PC-9 (cell line): ENCODE data around the gene HSPA12B. TPM values are rescaled to one million over a fixed set of nuclear protein-coding genes. Genes with fewer than 3 reads are reported as not detected.

Experiments
- BruUV-seq: library from RNA; stranded (reverse); fragments of 400-500 nt; replicated peaks from 2 replicates; lab custom pipeline; 2021; lab: Mats Ljungman, UMichigan
- CTCF ChIA-PET: fragments of 300-600 bp; sonication (Branson Sonifier 250); formaldehyde crosslinking; loops from one replicate; lab custom pipeline; 2022; ENCODE audit warnings: antibody characterized with exemption; lab: Charles Lee
- POLR2A ChIA-PET: fragments of 300-600 bp; sonication (Branson Sonifier 250); formaldehyde crosslinking; loops from one replicate; lab custom pipeline; 2022; ENCODE audit warnings: antibody characterized with exemption; ENCODE audit not compliant: unreplicated experiment; lab: Charles Lee
- DNase-seq, 2 experiments: peaks; one replicate each; pipeline versions ENCODE4 v3.0.0 to v3.0.0-alpha.2; 2015 to 2022; ENCODE audit warnings: mixed read lengths in 1 of 2
- H2AFZ ChIP-seq: fragments of 200-600 bp; sonication (generic); 2 replicates; pipeline ENCODE4 v1.8.1; 2017; ENCODE audit warnings: antibody characterized with exemption
- H3F3A ChIP-seq: fragments of 200-600 bp; sonication (generic); 2 replicates; pipeline ENCODE4 v1.8.1; 2017; ENCODE audit warnings: antibody characterized with exemption, mild to moderate bottlenecking, low read depth; ENCODE audit not compliant: insufficient read depth
- H3K27ac ChIP-seq: fragments of 200-600 bp; sonication (generic); 2 replicates; pipeline ENCODE4 v1.6.1; 2016; ENCODE audit warnings: mixed run types
- H3K27me3 ChIP-seq: fragments of 200-600 bp; sonication (generic); 2 replicates; pipeline ENCODE4 v1.6.1; 2016; ENCODE audit warnings: low read depth, mixed run types; ENCODE audit not compliant: insufficient read depth
- H3K36me3 ChIP-seq: fragments of 200-600 bp; sonication (generic); 2 replicates; pipeline ENCODE4 v1.6.1; 2016; ENCODE audit warnings: low read depth, mixed run types
- H3K4me1 ChIP-seq: fragments of 200-600 bp; sonication (generic); replicated peaks from 2 replicates; pipeline ENCODE4 v1.6.1; 2016; ENCODE audit warnings: mixed run types; ENCODE audit not compliant: insufficient read depth
- H3K4me2 ChIP-seq: fragments of 200-600 bp; sonication (generic); 2 replicates; pipeline ENCODE4 v1.6.1; 2017; ENCODE audit warnings: mixed run types
- H3K4me3 ChIP-seq: fragments of 200-600 bp; sonication (generic); 2 replicates; pipeline ENCODE4 v1.6.1; 2016; ENCODE audit warnings: mixed run types
- H3K79me2 ChIP-seq: fragments of 200-600 bp; sonication (generic); 2 replicates; pipeline ENCODE4 v1.6.1; 2017; ENCODE audit warnings: low read depth, mixed run types
- H3K9me2 ChIP-seq: fragments of 200-600 bp; sonication (generic); 2 replicates; pipeline ENCODE4 v1.8.1; 2017; ENCODE audit warnings: mild to moderate bottlenecking; ENCODE audit not compliant: insufficient read depth
- H3K9me3 ChIP-seq: fragments of 200-600 bp; sonication (generic); 2 replicates; pipeline ENCODE4 v1.8.1; 2016; ENCODE audit warnings: low read depth; ENCODE audit not compliant: insufficient read depth
- H4K20me1 ChIP-seq: fragments of 200-600 bp; sonication (generic); 2 replicates; pipeline ENCODE4 v1.8.1; 2017; ENCODE audit not compliant: insufficient read depth
- EZH2 ChIP-seq: fragments of 200-600 bp; sonication (generic); IDR thresholded peaks from 2 replicates; pipeline ENCODE4 v1.8.0; 2017; ENCODE audit warnings: antibody characterized with exemption, low read depth
- intact Hi-C: fragments of 100-400 bp; cut with micrococcal nuclease; formaldehyde crosslinking; loops from one replicate; pipeline ENCODE4 v1.10.0; 2022; ENCODE audit not compliant: unreplicated experiment
- total RNA-seq: library from RNA; stranded (reverse); gene quantifications from 2 replicates; pipeline ENCODE4 v1.2.3, GENCODE V29; 2021
- TF ChIP-seq, protein P1 (sequence below): fragments of 200-600 bp; sonication (generic); conservative IDR thresholded peaks from 2 replicates; pipeline ENCODE4 v1.6.1; 2017; ENCODE audit warnings: mixed run types, antibody characterized with exemption, mild to moderate bottlenecking, moderate library complexity

The HSPA12B gene
- total RNA-seq, 1 experiment from 2014 or later: not detected

DNA sequence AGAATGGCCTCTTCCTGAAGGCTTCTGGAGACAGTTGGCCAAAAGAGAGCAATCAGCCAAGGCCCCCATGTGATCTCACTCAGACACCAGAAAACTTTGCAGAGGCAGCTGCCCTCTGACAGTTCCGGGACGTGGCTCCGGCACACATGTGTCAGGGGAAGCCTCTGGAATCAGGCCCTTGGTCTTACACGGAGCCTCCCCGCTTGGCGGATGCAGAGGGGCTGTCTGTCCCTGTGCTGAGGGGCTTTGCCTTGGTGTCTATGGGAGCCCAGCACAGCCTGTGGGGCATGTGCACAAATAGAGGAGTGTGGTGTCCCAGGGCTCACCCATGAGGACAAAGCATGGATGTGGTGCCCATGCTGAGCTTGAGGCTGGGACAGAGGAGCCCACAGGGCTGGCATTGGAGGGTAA lies 33.9 kb upstream of the HSPA12B start:
- no peak for DNase-seq
- Histone ChIP-seq H3K27ac (no peak overlapping the region), H3F3A (no peaks in the 10 kb centered on the region), H3K27me3 (peaks cover 18% of the 10 kb centered on the region; the same call in 1 of the 2 replicates), H4K20me1 (no peaks in the 10 kb centered on the region), H3K9me3 (peaks cover 4% of the 10 kb centered on the region; the same call in 1 of the 2 replicates), H3K4me1 (no peaks in the 10 kb centered on the region), H3K4me2 (no peak overlapping the region), H3K36me3 (no peaks in the 10 kb centered on the region), H3K9me2 (no peaks in the 10 kb centered on the region), H2AFZ (no peak overlapping the region), H3K4me3 (no peak overlapping the region), H3K79me2 (no peaks in the 10 kb centered on the region)
- no peak for TF ChIP-seq EZH2
- TF ChIP-seq, protein P1, sequence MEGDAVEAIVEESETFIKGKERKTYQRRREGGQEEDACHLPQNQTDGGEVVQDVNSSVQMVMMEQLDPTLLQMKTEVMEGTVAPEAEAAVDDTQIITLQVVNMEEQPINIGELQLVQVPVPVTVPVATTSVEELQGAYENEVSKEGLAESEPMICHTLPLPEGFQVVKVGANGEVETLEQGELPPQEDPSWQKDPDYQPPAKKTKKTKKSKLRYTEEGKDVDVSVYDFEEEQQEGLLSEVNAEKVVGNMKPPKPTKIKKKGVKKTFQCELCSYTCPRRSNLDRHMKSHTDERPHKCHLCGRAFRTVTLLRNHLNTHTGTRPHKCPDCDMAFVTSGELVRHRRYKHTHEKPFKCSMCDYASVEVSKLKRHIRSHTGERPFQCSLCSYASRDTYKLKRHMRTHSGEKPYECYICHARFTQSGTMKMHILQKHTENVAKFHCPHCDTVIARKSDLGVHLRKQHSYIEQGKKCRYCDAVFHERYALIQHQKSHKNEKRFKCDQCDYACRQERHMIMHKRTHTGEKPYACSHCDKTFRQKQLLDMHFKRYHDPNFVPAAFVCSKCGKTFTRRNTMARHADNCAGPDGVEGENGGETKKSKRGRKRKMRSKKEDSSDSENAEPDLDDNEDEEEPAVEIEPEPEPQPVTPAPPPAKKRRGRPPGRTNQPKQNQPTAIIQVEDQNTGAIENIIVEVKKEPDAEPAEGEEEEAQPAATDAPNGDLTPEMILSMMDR: no peak
- ChIA-PET CTCF (no interaction called here), POLR2A (no interaction called here)
- intact Hi-C loops: no loop called here
- BruUV-seq: no TSS peak

DNA sequence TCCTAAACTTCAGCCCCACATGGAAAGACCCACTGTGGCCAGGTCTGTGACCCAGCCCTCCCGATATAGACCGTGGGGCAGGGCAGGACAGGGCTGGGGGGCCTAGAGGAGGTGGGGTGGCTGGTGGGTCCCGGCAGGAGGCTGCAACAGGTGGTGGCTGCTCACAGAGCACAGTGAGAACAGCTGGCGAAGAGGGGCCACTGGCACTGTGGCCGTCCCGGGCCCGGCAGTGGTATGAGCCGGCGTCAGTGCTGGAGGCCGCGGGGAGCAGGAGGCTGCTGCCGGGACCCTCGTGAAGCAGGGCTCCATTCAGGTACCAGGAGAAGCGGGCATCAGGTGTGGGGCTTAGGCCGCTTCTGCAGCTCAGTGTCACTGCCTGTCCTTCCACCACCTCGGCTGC lies 33.4 kb upstream of the HSPA12B start:
- DNase-seq: no peak
- TF ChIP-seq, protein P1: no peak
- no peak for TF ChIP-seq EZH2
- Histone ChIP-seq H3F3A (no peaks in the 10 kb centered on the region), H3K27ac (no peak overlapping the region), H3K36me3 (no peaks in the 10 kb centered on the region), H3K4me2 (no peak overlapping the region), H3K79me2 (no peaks in the 10 kb centered on the region), H2AFZ (no peak overlapping the region), H3K9me2 (no peaks in the 10 kb centered on the region), H3K9me3 (peaks cover 4% of the 10 kb centered on the region; the same call in 1 of the 2 replicates), H3K27me3 (peaks cover 18% of the 10 kb centered on the region; the same call in 1 of the 2 replicates), H3K4me1 (no peaks in the 10 kb centered on the region), H3K4me3 (no peak overlapping the region), H4K20me1 (no peaks in the 10 kb centered on the region)
- POLR2A ChIA-PET: interaction anchor here (0.6 kb wide), 1 partner anchor 15 kb away, joined by 3 read pairs; no protein-coding TSS in a partner anchor
- CTCF ChIA-PET: no interaction called here
- no TSS peak for BruUV-seq
- intact Hi-C loops: no loop called here

DNA sequence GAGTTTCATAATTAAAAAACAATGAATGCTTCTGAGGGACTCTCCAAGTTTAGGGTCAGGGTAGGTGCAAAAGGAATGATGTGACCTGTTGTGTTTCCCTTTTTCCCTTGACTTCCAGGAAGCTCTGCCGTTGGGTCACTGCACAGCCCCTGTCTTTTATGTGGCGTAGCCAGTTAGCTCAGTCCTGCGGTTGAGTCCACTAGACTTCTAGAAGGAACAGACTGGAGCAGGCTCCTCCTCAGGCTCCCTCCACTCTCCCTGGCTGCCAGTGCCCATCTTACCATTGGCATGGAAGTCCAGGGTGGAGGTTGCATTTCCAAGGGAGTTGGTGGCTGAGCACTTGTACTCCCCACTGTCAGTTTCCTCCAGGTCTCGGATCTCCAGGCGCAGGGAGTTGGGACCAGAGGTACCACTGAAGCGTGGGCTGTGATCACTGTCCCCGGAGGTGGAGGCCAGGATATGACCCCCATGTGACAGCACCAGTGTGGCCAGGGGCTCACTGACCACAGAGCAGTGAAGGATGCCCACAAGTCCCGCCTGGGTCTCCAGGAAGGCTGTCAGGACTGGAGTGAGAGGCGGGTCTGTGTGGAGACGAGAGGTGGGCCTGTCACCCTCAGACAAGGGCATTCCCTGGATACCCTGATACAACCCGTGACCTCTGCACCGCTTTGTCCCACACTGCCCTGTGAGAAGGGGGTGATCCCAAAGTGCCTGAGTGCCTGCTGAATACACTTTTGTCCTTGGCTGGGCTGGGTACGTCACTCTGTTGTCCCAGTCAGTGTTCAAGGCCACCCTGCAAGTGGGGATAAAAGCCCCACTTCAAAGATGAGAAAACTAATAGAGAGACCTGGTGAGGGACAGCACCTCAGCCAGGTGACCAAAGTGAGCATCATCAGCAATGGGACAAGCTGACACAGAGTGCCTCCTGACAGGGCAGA lies 31.2 kb upstream of the HSPA12B start:
- peaks cover 18% of the 10 kb centered on the region; the same call in 1 of the 2 replicates for H3K27me3 ChIP-seq
- POLR2A ChIA-PET: no interaction called here
- H3F3A ChIP-seq: no peaks in the 10 kb centered on the region
- H2AFZ ChIP-seq: no peak overlapping the region
- no peak overlapping the region for H3K27ac ChIP-seq
- H3K36me3 ChIP-seq: no peaks in the 10 kb centered on the region
- no peak overlapping the region for H3K4me3 ChIP-seq
- no peaks in the 10 kb centered on the region for H3K4me1 ChIP-seq
- TF ChIP-seq, protein P1: no peak
- TF ChIP-seq EZH2: no peak
- no peak overlapping the region for H3K4me2 ChIP-seq
- no peaks in the 10 kb centered on the region for H4K20me1 ChIP-seq
- intact Hi-C loops: no loop called here
- DNase-seq: no peak
- peaks cover 1% of the 10 kb centered on the region; the same call in 1 of the 2 replicates for H3K9me3 ChIP-seq
- no peaks in the 10 kb centered on the region for H3K9me2 ChIP-seq
- H3K79me2 ChIP-seq: no peaks in the 10 kb centered on the region
- CTCF ChIA-PET: no interaction called here
- no TSS peak for BruUV-seq
